Measurements from ENCODE around the gene CFAP100.

- TF ChIP-seq, protein P1, sequence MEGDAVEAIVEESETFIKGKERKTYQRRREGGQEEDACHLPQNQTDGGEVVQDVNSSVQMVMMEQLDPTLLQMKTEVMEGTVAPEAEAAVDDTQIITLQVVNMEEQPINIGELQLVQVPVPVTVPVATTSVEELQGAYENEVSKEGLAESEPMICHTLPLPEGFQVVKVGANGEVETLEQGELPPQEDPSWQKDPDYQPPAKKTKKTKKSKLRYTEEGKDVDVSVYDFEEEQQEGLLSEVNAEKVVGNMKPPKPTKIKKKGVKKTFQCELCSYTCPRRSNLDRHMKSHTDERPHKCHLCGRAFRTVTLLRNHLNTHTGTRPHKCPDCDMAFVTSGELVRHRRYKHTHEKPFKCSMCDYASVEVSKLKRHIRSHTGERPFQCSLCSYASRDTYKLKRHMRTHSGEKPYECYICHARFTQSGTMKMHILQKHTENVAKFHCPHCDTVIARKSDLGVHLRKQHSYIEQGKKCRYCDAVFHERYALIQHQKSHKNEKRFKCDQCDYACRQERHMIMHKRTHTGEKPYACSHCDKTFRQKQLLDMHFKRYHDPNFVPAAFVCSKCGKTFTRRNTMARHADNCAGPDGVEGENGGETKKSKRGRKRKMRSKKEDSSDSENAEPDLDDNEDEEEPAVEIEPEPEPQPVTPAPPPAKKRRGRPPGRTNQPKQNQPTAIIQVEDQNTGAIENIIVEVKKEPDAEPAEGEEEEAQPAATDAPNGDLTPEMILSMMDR (IDR thresholded peaks at IDR 0.05), result no peak
- no peak for TF ChIP-seq POLR2A (IDR thresholded peaks at IDR 0.05)
Measured at GRCh38 chr3:126402666-126403302, 8.1 kb downstream of the CFAP100 start.

Data from adrenal gland (tissue), 5 donors.